Spleen (tissue), 7 donors: Measurements from ENCODE around the gene ELOB.

ENCODE experiments used
- CTCF ChIP-seq, 11 experiments: fragments of 200-600 bp in 7 of 11; fragments of 450-650 bp in 4 of 11; sonication (generic) in 4 of 11; IDR thresholded peaks in 8 of 11; conservative IDR thresholded peaks in 3 of 11; 1 replicate in 7 of 11; 2 replicates in 4 of 11; pipeline versions ENCODE4 v1.4.0 to v1.8.0; 2016 to 2021; ENCODE audit warnings: antibody characterized with exemption in 11 of 11, inconsistent platforms in 4 of 11, mild to moderate bottlenecking in 1 of 11
- POLR2AphosphoS5 ChIP-seq, 3 donors: sonication (generic); formaldehyde crosslinking; IDR thresholded peaks; one replicate each; pipeline ENCODE4 v1.5.1; 2017; ENCODE audit warnings: antibody characterized with exemption in 3 of 3
- donor health status: DM: no; HTN: no; CAD: no; lungs with moderate emphysema.
- donor health status: DM: no; HTN: no; CAD: no.
- donor health status: DM: no; HTN: no; CAD: no.

- TF ChIP-seq POLR2AphosphoS5 (IDR thresholded peaks at IDR 0.05) (no peak), CTCF (IDR thresholded peaks at IDR 0.05 in 8 of 11, conservative IDR thresholded peaks at IDR 0.05 in 3 of 11) (no peak)
Measured at GRCh38 chr16:2742323-2743006, 34.6 kb downstream of the ELOB start.
